H1 (cell line): Measurements from ENCODE around the gene RAD23A.

Source experiments
- ASH2L ChIP-seq: fragments of 200-600, 300-600 bp; sonication (generic); IDR thresholded peaks from one replicate; pipeline ENCODE4 v1.7.1; 2017; ENCODE audit warnings: low read length
- CTCF ChIP-seq, 3 experiments: IDR thresholded peaks; 1 replicate in 2 of 3; 2 replicates in 1 of 3; pipeline versions ENCODE4 v1.5.1 to v1.6.1; 2011; ENCODE audit warnings: low read length in 3 of 3, mild to moderate bottlenecking in 3 of 3, inconsistent platforms in 2 of 3, low read depth in 1 of 3, moderate library complexity in 1 of 3; ENCODE audit not compliant: insufficient read depth in 1 of 3; ENCODE audit errors: control extremely low read depth in 1 of 3
- EZH2 ChIP-seq: fragments of 200-600 bp; sonication (generic); IDR thresholded peaks from 2 replicates; pipeline ENCODE4 v1.7.1; 2012; ENCODE audit warnings: low read depth, mild to moderate bottlenecking, moderate library complexity, low read length, inconsistent platforms; ENCODE audit not compliant: severe bottlenecking
- KDM4A ChIP-seq: IDR thresholded peaks from one replicate; pipeline ENCODE4 v1.7.1; 2012; ENCODE audit warnings: low read depth, mild to moderate bottlenecking, moderate library complexity, low read length, inconsistent platforms; ENCODE audit not compliant: severe bottlenecking
- MAX ChIP-seq: IDR thresholded peaks from 2 replicates; pipeline ENCODE4 v1.6.1; 2012; ENCODE audit warnings: inconsistent platforms
- POLR2AphosphoS5 ChIP-seq: IDR thresholded peaks from 2 replicates; pipeline ENCODE4 v1.6.1; 2011; ENCODE audit warnings: low read depth, low read length
- SRF ChIP-seq: IDR thresholded peaks from 2 replicates; pipeline ENCODE4 v1.6.1; 2011; ENCODE audit warnings: mild to moderate bottlenecking, low read depth, low read length, moderate library complexity
- ZNF274 ChIP-seq: IDR thresholded peaks from 2 replicates; pipeline ENCODE4 v1.7.0; 2012; ENCODE audit warnings: low read length, borderline replicate concordance; ENCODE audit errors: extremely low read depth

- TF ChIP-seq POLR2AphosphoS5 (no peak), MAX (no peak), KDM4A (no peak), ZNF274 (no peak), EZH2 (no peak), CTCF (IDR thresholded peaks at IDR 0.05; ENCODE audit: control extremely low read depth in 1 of 3, insufficient read depth in 1 of 3, low read depth in 1 of 3, low read length in 3 of 3) (no peak), ASH2L (no peak), SRF (no peak)
These were observed 39.6 kb downstream of the RAD23A start for GRCh38 chr19:12985049-12985776.
